NB4 (cell line): ENCODE data around the gene PITHD1.

Experiments used
- CTCF ChIP-seq: IDR thresholded peaks from one replicate; pipeline ENCODE4 v1.5.1; 2012; ENCODE audit warnings: low read depth, low read length
- MAX ChIP-seq: IDR thresholded peaks from 2 replicates; pipeline ENCODE4 v1.6.1; 2011; ENCODE audit warnings: low read depth, low read length
- MYC ChIP-seq: IDR thresholded peaks from 2 replicates; pipeline ENCODE4 v1.6.1; 2011; ENCODE audit warnings: low read depth, low read length
- POLR2A ChIP-seq: IDR thresholded peaks from 2 replicates; pipeline ENCODE4 v1.6.1; 2011; ENCODE audit warnings: mild to moderate bottlenecking; ENCODE audit not compliant: insufficient read length; ENCODE audit errors: extremely low read depth

DNA sequence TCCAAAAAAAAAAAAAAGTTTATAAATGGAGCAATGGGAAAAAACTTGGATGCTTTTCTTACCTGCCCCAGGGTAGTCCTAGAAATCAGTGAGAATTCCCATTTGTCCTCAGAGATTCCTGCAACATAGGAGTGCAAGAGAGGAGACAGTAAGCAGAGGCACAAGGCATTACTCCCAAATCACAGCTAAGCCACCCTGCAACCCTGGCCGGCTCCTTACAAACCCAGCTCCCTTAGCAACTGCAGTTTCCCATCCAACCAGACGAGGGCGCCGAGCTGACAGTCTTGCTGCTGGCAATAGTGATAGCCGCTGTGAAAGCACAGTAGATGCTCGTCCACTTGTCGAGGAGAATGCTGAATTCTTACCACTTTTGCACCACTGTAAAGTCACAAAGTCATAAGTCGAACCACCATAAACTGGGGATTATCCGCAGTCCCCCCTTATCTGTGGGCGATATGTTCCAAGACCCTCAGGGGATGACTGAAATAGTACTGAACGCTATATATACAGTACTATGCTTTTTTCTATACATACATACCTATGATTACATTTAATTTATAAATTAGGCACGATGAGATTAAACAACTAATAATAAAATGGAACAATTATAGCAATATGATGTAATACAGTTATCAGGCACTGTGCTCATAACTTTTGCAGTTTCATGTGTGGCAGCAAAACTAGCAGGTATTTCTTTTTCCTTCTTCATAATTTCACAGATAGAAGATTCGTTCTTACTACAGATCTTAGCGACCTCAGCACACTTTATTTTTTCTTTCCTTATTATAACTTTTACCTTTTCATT, 6.0 kb upstream of the PITHD1 start:
- TF ChIP-seq POLR2A (no peak), CTCF (peak; percentile 93), MYC (no peak), MAX (no peak)
